ENCODE measurements around the gene TMEM217. TPM values are rescaled to one million over a fixed set of nuclear protein-coding genes. Genes with fewer than 3 reads are reported as not detected.
A peak's percentile ranks its signal among the peaks of the same experiment; 100 is the strongest.

The TMEM217 gene
- total RNA-seq, 2 donors from 2014 or later: 0.95 to 1.6 TPM

DNA sequence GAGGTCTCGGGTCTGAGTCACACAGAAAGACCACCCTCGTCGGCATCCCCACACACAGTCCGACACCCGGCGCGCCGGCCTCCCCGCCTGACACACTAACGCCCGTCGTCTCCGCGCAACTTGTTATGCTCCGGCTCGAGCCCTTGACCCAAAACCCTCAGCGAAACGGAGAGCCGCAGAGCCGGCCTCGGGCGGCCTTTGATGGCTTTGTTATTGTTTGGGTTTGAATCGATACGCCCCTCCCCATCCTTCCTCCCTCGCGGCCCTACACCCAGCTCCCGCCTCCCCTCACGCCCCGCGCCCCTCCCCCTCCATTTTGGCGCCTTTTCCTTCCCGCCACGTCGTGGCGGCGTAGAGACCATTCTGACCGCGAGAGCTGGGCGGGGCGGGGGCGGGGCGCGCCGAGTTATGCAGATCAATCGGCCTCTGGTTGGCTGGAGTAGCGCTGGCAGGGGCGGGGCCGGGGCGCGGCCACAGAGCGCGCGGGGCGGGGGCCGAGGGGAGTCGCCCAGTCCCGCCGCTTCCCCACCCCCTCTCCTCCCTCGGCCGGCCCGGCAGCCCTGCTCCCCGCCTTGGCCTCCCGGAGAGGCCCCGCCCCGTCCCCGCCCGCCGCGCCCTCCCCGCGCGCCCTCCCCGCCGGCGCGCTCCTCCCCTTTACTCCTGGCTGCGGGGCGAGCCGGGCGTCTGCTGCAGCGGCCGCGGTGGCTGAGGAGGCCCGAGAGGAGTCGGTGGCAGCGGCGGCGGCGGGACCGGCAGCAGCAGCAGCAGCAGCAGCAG lies 88.3 kb downstream of the TMEM217 start, which contains the start of gene PIM1:
TSS of gene PIM1 (plus strand) at position 657 of the 777 bp plus-strand sequence. CDS start 424 bp downstream, outside the sequence.
- peaks cover 26% of the 10 kb centered on the region for H3K36me3 Mint-ChIP-seq (ENCODE audit: low read depth)
- H3K9me3 ChIP-seq (ENCODE audit: control insufficient read depth, low read length): no peaks in the 10 kb centered on the region
- H3K27ac ChIP-seq (ENCODE audit: low read depth, low read length): peak within 1 kb of the TSS; percentile 99
- H3K9ac ChIP-seq (ENCODE audit: extremely low read depth, low read length, poor library complexity, severe bottlenecking): peak within 1 kb of the TSS; percentile 92
- no peaks in the 10 kb centered on the region for H3K27me3 ChIP-seq (ENCODE audit: control insufficient read depth, insufficient read depth, low read length, poor library complexity, severe bottlenecking)
- H3K4me3 ChIP-seq (ENCODE audit: low read length): peak within 1 kb of the TSS; percentile 95
- H3K36me3 ChIP-seq (ENCODE audit: control insufficient read depth, insufficient read depth, low read length): peaks cover 33% of the 10 kb centered on the region
- H3K27ac Mint-ChIP-seq: peak within 1 kb of the TSS; percentile 99
- peak within 1 kb of the TSS; percentile 91 for H3K4me3 Mint-ChIP-seq
- TF ChIP-seq, protein P1, sequence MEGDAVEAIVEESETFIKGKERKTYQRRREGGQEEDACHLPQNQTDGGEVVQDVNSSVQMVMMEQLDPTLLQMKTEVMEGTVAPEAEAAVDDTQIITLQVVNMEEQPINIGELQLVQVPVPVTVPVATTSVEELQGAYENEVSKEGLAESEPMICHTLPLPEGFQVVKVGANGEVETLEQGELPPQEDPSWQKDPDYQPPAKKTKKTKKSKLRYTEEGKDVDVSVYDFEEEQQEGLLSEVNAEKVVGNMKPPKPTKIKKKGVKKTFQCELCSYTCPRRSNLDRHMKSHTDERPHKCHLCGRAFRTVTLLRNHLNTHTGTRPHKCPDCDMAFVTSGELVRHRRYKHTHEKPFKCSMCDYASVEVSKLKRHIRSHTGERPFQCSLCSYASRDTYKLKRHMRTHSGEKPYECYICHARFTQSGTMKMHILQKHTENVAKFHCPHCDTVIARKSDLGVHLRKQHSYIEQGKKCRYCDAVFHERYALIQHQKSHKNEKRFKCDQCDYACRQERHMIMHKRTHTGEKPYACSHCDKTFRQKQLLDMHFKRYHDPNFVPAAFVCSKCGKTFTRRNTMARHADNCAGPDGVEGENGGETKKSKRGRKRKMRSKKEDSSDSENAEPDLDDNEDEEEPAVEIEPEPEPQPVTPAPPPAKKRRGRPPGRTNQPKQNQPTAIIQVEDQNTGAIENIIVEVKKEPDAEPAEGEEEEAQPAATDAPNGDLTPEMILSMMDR (conservative IDR thresholded peaks at IDR 0.05): no peak
- no peaks in the 10 kb centered on the region for H3K9me3 Mint-ChIP-seq
- DNase-seq: peak; percentile 100
- H3K27me3 Mint-ChIP-seq (ENCODE audit: insufficient read depth): no peaks in the 10 kb centered on the region
- H3K4me1 Mint-ChIP-seq: peaks cover 30% of the 10 kb centered on the region
- 0 to 1% methylated on average over 15 to 84 of the region's 90 CpGs for WGBS, 2 experiments (ENCODE audit: insufficient coverage in 1 of 2, insufficient read length in 1 of 2)
- peaks cover 2% of the 10 kb centered on the region for H3K4me1 ChIP-seq (ENCODE audit: control insufficient read depth, insufficient read depth, low read length)

DNA sequence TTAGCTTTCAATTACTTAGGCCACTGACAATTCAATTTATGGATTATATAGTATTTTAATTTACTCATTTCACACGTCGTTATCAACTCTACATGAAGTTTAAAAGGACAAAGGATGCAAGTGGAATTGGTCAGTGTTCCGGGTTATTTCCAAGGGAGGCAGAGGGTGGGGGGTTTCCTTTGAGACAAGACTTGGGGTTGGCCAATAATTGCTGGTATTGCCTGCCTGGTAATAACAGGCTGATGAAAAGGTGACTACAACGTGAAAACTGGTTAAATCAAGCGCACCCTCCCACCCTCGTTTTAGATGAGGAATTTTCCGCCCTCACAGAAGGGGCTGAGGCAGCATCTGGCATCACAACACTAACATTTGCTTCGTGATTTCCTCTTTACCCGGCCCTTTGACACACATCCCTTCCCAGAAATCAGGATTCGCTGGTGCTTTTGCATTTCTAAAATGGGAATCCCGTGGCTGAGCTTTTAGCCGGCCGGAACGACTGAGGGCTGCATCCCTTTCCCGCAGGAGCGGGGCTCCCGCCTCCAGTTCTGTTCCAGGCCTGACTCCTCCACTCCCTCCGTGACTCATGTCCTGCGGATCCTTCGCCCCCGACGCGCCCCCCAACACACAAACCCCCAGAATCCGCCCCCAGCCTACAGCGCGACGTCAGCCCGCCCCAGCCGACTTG lies 89.0 kb downstream of the TMEM217 start:
- peak overlapping the region; percentile 77 for H3K4me3 ChIP-seq (ENCODE audit: low read length)
- WGBS, 2 experiments (ENCODE audit: insufficient coverage in 1 of 2, insufficient read length in 1 of 2): 0 to 1% methylated on average over 13 to 29 of the region's 29 CpGs

DNA sequence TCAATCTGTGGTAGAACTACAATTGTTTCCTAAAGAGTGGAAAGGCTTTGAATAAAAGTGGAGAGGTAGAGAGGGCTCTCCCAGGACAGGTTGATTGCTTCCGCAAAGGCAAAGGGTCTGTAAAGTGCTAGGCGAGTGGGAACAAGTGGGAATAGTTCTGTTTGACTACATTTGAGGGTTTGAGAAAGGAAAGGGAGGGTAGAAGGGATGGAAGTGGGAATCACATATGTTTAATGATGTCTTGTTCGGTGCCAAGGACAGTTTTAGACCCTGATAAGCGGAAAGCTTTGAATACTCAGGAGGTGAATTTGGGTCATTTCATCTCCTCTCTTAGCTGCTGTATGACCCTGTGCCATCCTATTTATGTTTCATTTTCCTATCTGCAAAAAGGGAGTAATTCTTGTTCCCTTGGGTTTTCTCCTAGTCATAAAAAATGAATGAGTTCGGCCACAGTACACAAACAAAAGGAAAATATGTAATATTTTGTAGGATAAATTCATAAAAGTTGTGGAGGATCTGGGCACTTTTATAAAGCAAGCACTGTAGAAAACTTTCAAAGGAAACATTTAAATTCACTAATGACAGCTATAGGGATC lies 89.7 kb downstream of the TMEM217 start:
- peak overlapping the region; percentile 92 for H3K9ac ChIP-seq (ENCODE audit: extremely low read depth, low read length, poor library complexity, severe bottlenecking)
- H3K4me3 ChIP-seq (ENCODE audit: low read length): peak overlapping the region; percentile 77
- peaks cover 2% of the 10 kb centered on the region for H3K4me1 ChIP-seq (ENCODE audit: control insufficient read depth, insufficient read depth, low read length)
- 69 to 78% methylated on average over 4 to 5 of the region's 5 CpGs for WGBS, 2 experiments (ENCODE audit: insufficient coverage in 1 of 2, insufficient read length in 1 of 2)
- TF ChIP-seq, protein P1 (conservative IDR thresholded peaks at IDR 0.05): no peak
- DNase-seq: peak; percentile 59
- no peak overlapping the region for H3K27ac ChIP-seq (ENCODE audit: low read depth, low read length)
- peaks cover 12% of the 10 kb centered on the region for H3K36me3 Mint-ChIP-seq (ENCODE audit: low read depth)
- H3K9me3 ChIP-seq (ENCODE audit: control insufficient read depth, low read length): no peaks in the 10 kb centered on the region
- H3K27me3 Mint-ChIP-seq (ENCODE audit: insufficient read depth): no peaks in the 10 kb centered on the region
- no peaks in the 10 kb centered on the region for H3K9me3 Mint-ChIP-seq
- H3K4me3 Mint-ChIP-seq: peak overlapping the region; percentile 91
- H3K4me1 Mint-ChIP-seq: peaks cover 23% of the 10 kb centered on the region
- H3K36me3 ChIP-seq (ENCODE audit: control insufficient read depth, insufficient read depth, low read length): peaks cover 19% of the 10 kb centered on the region
- peak overlapping the region; percentile 10 for H3K27ac Mint-ChIP-seq
- no peaks in the 10 kb centered on the region for H3K27me3 ChIP-seq (ENCODE audit: control insufficient read depth, insufficient read depth, low read length, poor library complexity, severe bottlenecking)

More for the DNA sequence above, 89.0 kb downstream of the TMEM217 start:
- peak; percentile 87 for DNase-seq
- Histone ChIP-seq H3K27me3 (ENCODE audit: control insufficient read depth, insufficient read depth, low read length, poor library complexity, severe bottlenecking) (no peaks in the 10 kb centered on the region), H3K36me3 (ENCODE audit: control insufficient read depth, insufficient read depth, low read length) (peaks cover 26% of the 10 kb centered on the region), H3K9ac (ENCODE audit: extremely low read depth, low read length, poor library complexity, severe bottlenecking) (peak overlapping the region; percentile 92), H3K4me1 (ENCODE audit: control insufficient read depth, insufficient read depth, low read length) (peaks cover 2% of the 10 kb centered on the region), H3K27ac (ENCODE audit: low read depth, low read length) (peak overlapping the region; percentile 99), H3K9me3 (ENCODE audit: control insufficient read depth, low read length) (no peaks in the 10 kb centered on the region)
- Mint-ChIP-seq H3K27ac (peak overlapping the region; percentile 99), H3K36me3 (ENCODE audit: low read depth) (peaks cover 19% of the 10 kb centered on the region), H3K4me3 (peak overlapping the region; percentile 91), H3K27me3 (ENCODE audit: insufficient read depth) (no peaks in the 10 kb centered on the region), H3K9me3 (no peaks in the 10 kb centered on the region), H3K4me1 (peaks cover 23% of the 10 kb centered on the region)
- TF ChIP-seq, protein P1 (conservative IDR thresholded peaks at IDR 0.05): no peak
